HCT116 (cell line): ENCODE results near the gene TMEFF2. TPM values are rescaled to one million over a fixed set of nuclear protein-coding genes. Genes with fewer than 3 reads are reported as not detected.

Experiments used
- ATAC-seq: fragments of 200-7000 bp; cut with Tn5 transposase; 2 replicates; pipeline ENCODE4 v1.9.1; 2020; ENCODE audit warnings: mild to moderate bottlenecking, moderate library complexity
- BruUV-seq: library from RNA; stranded (reverse); fragments of 400-500 nt; replicated peaks from 2 replicates; lab custom pipeline; 2021; lab: Mats Ljungman, UMichigan
- CTCF ChIA-PET: fragments of 300-600 bp; sonication (Branson Sonifier 250); formaldehyde crosslinking; loops from one replicate; lab custom pipeline; 2021; ENCODE audit warnings: antibody characterized with exemption; lab: Charles Lee
- POLR2A ChIA-PET: fragments of 300-600, 350-600 bp; sonication (Branson Sonifier 250); formaldehyde crosslinking; loops from one replicate; lab custom pipeline; 2021; ENCODE audit warnings: antibody characterized with exemption; lab: Charles Lee
- RAD21 ChIA-PET, 2 experiments: fragments of 300-600 bp; sonication (Branson Sonifier 250); formaldehyde crosslinking; loops; one replicate each; lab custom pipeline; 2023; ENCODE audit warnings: low total read pairs in 2 of 2; ENCODE audit not compliant: uncharacterized antibody in 2 of 2, unreplicated experiment in 2 of 2, low non-redundant PET in 1 of 2; lab: Charles Lee
- DNase-seq: peaks from one replicate; pipeline ENCODE4 v3.0.0-alpha.2; 2010; ENCODE audit warnings: low read depth, low spot score
- H2AFZ ChIP-seq: fragments of 200-600 bp; shearing (Covaris generic), sonication (generic); 2 replicates; pipeline ENCODE4 v1.6.1; 2017; ENCODE audit warnings: low read depth, mixed run types, mixed read lengths, antibody characterized with exemption, low read length; ENCODE audit not compliant: poor library complexity, severe bottlenecking
- H3K27ac ChIP-seq: 2 replicates; pipeline ENCODE4 v1.5.1; 2012; ENCODE audit warnings: low read depth, low read length
- H3K27me3 ChIP-seq: fragments of 200-600 bp; sonication (generic); 2 replicates; pipeline ENCODE4 v1.6.1; 2016; ENCODE audit warnings: mixed run types, low read length, mixed read lengths; ENCODE audit not compliant: insufficient read depth
- H3K36me3 ChIP-seq, 2 experiments: fragments of 200-500 bp in 1 of 2; fragments of 200-600 bp in 1 of 2; sonication (Bioruptor generic) in 1 of 2; sonication (generic) in 1 of 2; 2 replicates each; pipeline versions ENCODE4 v1.5.1 to v1.6.1; 2014 to 2016; ENCODE audit warnings: low read length in 2 of 2, inconsistent platforms in 1 of 2, mixed read lengths in 1 of 2, mixed run types in 1 of 2; ENCODE audit not compliant: insufficient read depth in 2 of 2, control insufficient read depth in 1 of 2
- H3K4me1 ChIP-seq, 2 experiments: fragments of 200-600 bp in 1 of 2; sonication (generic) in 1 of 2; 2 replicates each; pipeline versions ENCODE4 v1.5.1 to v1.6.1; 2012 to 2017; ENCODE audit warnings: low read length in 2 of 2, inconsistent platforms in 1 of 2, mild to moderate bottlenecking in 1 of 2, mixed read lengths in 1 of 2, mixed run types in 1 of 2, moderate library complexity in 1 of 2; ENCODE audit not compliant: insufficient read depth in 2 of 2, control insufficient read depth in 1 of 2
- H3K4me2 ChIP-seq: fragments of 200-600 bp; sonication (generic); 2 replicates; pipeline ENCODE4 v1.6.1; 2017; ENCODE audit warnings: mixed run types, low read length, mixed read lengths
- H3K4me3 ChIP-seq, 2 experiments: fragments of 200-600 bp in 1 of 2; sonication (generic) in 1 of 2; replicated peaks in 1 of 2; 2 replicates each; pipeline ENCODE4 v1.5.1; 2011 to 2016; ENCODE audit warnings: low read length in 2 of 2, control low read depth in 1 of 2, low read depth in 1 of 2, mild to moderate bottlenecking in 1 of 2, mixed read lengths in 1 of 2, mixed run types in 1 of 2
- H3K79me2 ChIP-seq: fragments of 200-600 bp; sonication (generic); 2 replicates; pipeline ENCODE4 v1.6.1; 2017; ENCODE audit warnings: mild to moderate bottlenecking, mixed run types, low read length, moderate library complexity, mixed read lengths; ENCODE audit not compliant: insufficient read depth
- H3K9ac ChIP-seq: fragments of 200-600 bp; sonication (generic); 2 replicates; pipeline ENCODE4 v1.6.1; 2016; ENCODE audit warnings: low read length, mixed read lengths
- H3K9me2 ChIP-seq: fragments of 200-600 bp; sonication (generic), shearing (Covaris generic); 2 replicates; pipeline ENCODE4 v1.6.1; 2017; ENCODE audit warnings: mixed run types, mild to moderate bottlenecking, moderate library complexity; ENCODE audit not compliant: insufficient read depth
- H3K9me3 ChIP-seq, 2 experiments: fragments of 200-500 bp in 1 of 2; fragments of 200-600 bp in 1 of 2; sonication (Bioruptor generic) in 1 of 2; sonication (generic) in 1 of 2; 2 replicates each; pipeline ENCODE4 v1.6.1; 2014 to 2017; ENCODE audit warnings: low read length in 2 of 2, mixed read lengths in 2 of 2, inconsistent platforms in 1 of 2, low read depth in 1 of 2, mild to moderate bottlenecking in 1 of 2, mixed run types in 1 of 2, moderate library complexity in 1 of 2; ENCODE audit not compliant: control insufficient read depth in 1 of 2, insufficient read depth in 1 of 2
- H4K20me1 ChIP-seq: fragments of 200-600 bp; sonication (generic), shearing (Covaris generic); 2 replicates; pipeline ENCODE4 v1.6.1; 2017; ENCODE audit warnings: mixed run types, mild to moderate bottlenecking, moderate library complexity; ENCODE audit not compliant: insufficient read depth
- ATF3 ChIP-seq: IDR thresholded peaks from 2 replicates; pipeline ENCODE4 v1.6.1; 2012
- CBX3 ChIP-seq: IDR thresholded peaks from 2 replicates; pipeline ENCODE4 v1.6.1; 2012; ENCODE audit warnings: low read depth
- CEBPB ChIP-seq: IDR thresholded peaks from 2 replicates; pipeline ENCODE4 v1.6.1; 2012; ENCODE audit warnings: low read depth
- CTCF ChIP-seq, 3 experiments: fragments of 200-600 bp in 1 of 3; sonication (generic) in 1 of 3; IDR thresholded peaks in 2 of 3; conservative IDR thresholded peaks in 1 of 3; 2 replicates each; pipeline ENCODE4 v1.5.1; 2012 to 2017; ENCODE audit warnings: low read depth in 2 of 3, low read length in 2 of 3, antibody characterized with exemption in 1 of 3, borderline replicate concordance in 1 of 3, control low read depth in 1 of 3, mild to moderate bottlenecking in 1 of 3, mixed read lengths in 1 of 3, mixed run types in 1 of 3, moderate library complexity in 1 of 3; ENCODE audit not compliant: insufficient read depth in 1 of 3
- EGR1 ChIP-seq: IDR thresholded peaks from 2 replicates; pipeline ENCODE4 v1.6.1; 2012; ENCODE audit warnings: low read depth
- EZH2phosphoT487 ChIP-seq: fragments of 200-600 bp; IDR thresholded peaks from 2 replicates; pipeline ENCODE4 v1.6.1; 2018; ENCODE audit warnings: antibody characterized with exemption, borderline replicate concordance
- MAX ChIP-seq: IDR thresholded peaks from 2 replicates; pipeline ENCODE4 v1.6.1; 2012
- POLR2A ChIP-seq: IDR thresholded peaks from 2 replicates; pipeline ENCODE4 v1.7.0; 2011; ENCODE audit warnings: borderline replicate concordance; ENCODE audit not compliant: insufficient read depth, insufficient read length; ENCODE audit errors: extremely low read depth
- RAD21 ChIP-seq: IDR thresholded peaks from 2 replicates; pipeline ENCODE4 v1.6.1; 2012; ENCODE audit warnings: low read depth, mild to moderate bottlenecking
- TCF7L2 ChIP-seq: IDR thresholded peaks from 2 replicates; pipeline ENCODE4 v1.7.0; 2011; ENCODE audit warnings: borderline replicate concordance, inconsistent platforms; ENCODE audit not compliant: insufficient read depth, insufficient read length; ENCODE audit errors: extremely low read depth
- ZBTB33 ChIP-seq: IDR thresholded peaks from 2 replicates; pipeline ENCODE4 v1.6.1; 2011; ENCODE audit warnings: mild to moderate bottlenecking, low read length, moderate library complexity; ENCODE audit not compliant: insufficient replicate concordance; ENCODE audit errors: extremely low read depth
- ZNF274 ChIP-seq: fragments of 200-500 bp; sonication (Bioruptor generic); IDR thresholded peaks from 2 replicates; pipeline ENCODE4 v1.6.1; 2014; ENCODE audit warnings: mild to moderate bottlenecking, low read depth, low read length, inconsistent platforms
- intact Hi-C: fragments of 100-400 bp; cut with micrococcal nuclease; formaldehyde crosslinking; loops from 2 replicates; pipeline ENCODE4 v1.10.0; 2022
- total RNA-seq: library from RNA; stranded (reverse); gene quantifications from one replicate; pipeline ENCODE4 v1.2.1, GENCODE V29; 2021; ENCODE audit not compliant: unreplicated experiment

Gene TMEFF2
- total RNA-seq, 1 experiment from 2014 or later = not detected

- H4K20me1 ChIP-seq = no peaks in the 10 kb centered on the region
- BruUV-seq = no TSS peak
- no peak for TF ChIP-seq CTCF (IDR thresholded peaks at IDR 0.05 in 2 of 3, conservative IDR thresholded peaks at IDR 0.05 in 1 of 3; ENCODE audit: borderline replicate concordance in 1 of 3, insufficient read depth in 1 of 3, low read depth in 2 of 3, low read length in 2 of 3)
- no peak for TF ChIP-seq EZH2phosphoT487
- no peak for TF ChIP-seq ZBTB33
- TF ChIP-seq POLR2A = no peak
- TF ChIP-seq RAD21 = no peak
- no peak for TF ChIP-seq CEBPB
- no peak for TF ChIP-seq TCF7L2
- no peak for TF ChIP-seq MAX
- no peak for TF ChIP-seq EGR1
- no peak for TF ChIP-seq ZNF274
- no peak for TF ChIP-seq CBX3
- TF ChIP-seq ATF3 = no peak
- no peak overlapping the region for H3K27ac ChIP-seq
- no peak overlapping the region for H2AFZ ChIP-seq
- no peaks in the 10 kb centered on the region for H3K36me3 ChIP-seq
- no peak overlapping the region for H3K9ac ChIP-seq
- ChIA-PET POLR2A (no interaction called here), RAD21 (no interaction called here), CTCF (no interaction called here)
- ATAC-seq (no peak), DNase-seq (no peak)
- no peak overlapping the region for H3K4me3 ChIP-seq
- H3K79me2 ChIP-seq = no peaks in the 10 kb centered on the region
- H3K9me2 ChIP-seq = no peaks in the 10 kb centered on the region
- no peaks in the 10 kb centered on the region for H3K27me3 ChIP-seq
- no peaks in the 10 kb centered on the region for H3K9me3 ChIP-seq
- intact Hi-C loops = no loop called here
- H3K4me1 ChIP-seq = no peaks in the 10 kb centered on the region
- H3K4me2 ChIP-seq = no peak overlapping the region
Measured at GRCh38 chr2:192122141-192122540, 72.6 kb downstream of the TMEFF2 start.
